HAP-1 (cell line): ENCODE measurements around the gene INTU.
A peak's percentile ranks its signal among the peaks of the same experiment; 100 is the strongest.
"Not testable (repeated sequence)": the region's sequence is repeated elsewhere in the genome, so short reads cannot be mapped to it uniquely, and the experiment has no call there.

Experiments
- DNase-seq, 2 experiments: peaks; one replicate each; pipeline ENCODE4 v3.0.0-alpha.2; 2016 to 2020; ENCODE audit warnings: low spot score in 2 of 2
- H3K27me3 ChIP-seq: fragments of 250-450 bp; sonication (Bioruptor Pico); 2 replicates; pipeline ENCODE4 v1.5.1; 2020; ENCODE audit warnings: low read depth, mild to moderate bottlenecking, moderate library complexity
- H3K36me3 ChIP-seq: fragments of 250-450 bp; sonication (Bioruptor Pico); replicated peaks from 2 replicates; pipeline ENCODE4 v1.5.1; 2020; ENCODE audit warnings: mild to moderate bottlenecking
- H3K4me1 ChIP-seq: fragments of 250-450 bp; sonication (Bioruptor Pico); 2 replicates; pipeline ENCODE4 v1.5.1; 2020; ENCODE audit warnings: mild to moderate bottlenecking
- H3K4me3 ChIP-seq: fragments of 250-450 bp; sonication (Bioruptor Pico); 2 replicates; pipeline ENCODE4 v1.5.1; 2020; ENCODE audit warnings: mild to moderate bottlenecking, moderate library complexity
- H3K9me3 ChIP-seq: fragments of 250-450 bp; sonication (Bioruptor Pico); 2 replicates; pipeline ENCODE4 v1.5.1; 2020; ENCODE audit warnings: mild to moderate bottlenecking, moderate library complexity
- in situ Hi-C: fragments of 300-500 bp; cut with MboI; formaldehyde crosslinking; loops from 3 replicates; pipeline ENCODE4 v1.14.3; 2020; ENCODE audit warnings: low sequenced_read_pairs, inconsistent platforms, mixed read lengths

The INTU gene

DNA sequence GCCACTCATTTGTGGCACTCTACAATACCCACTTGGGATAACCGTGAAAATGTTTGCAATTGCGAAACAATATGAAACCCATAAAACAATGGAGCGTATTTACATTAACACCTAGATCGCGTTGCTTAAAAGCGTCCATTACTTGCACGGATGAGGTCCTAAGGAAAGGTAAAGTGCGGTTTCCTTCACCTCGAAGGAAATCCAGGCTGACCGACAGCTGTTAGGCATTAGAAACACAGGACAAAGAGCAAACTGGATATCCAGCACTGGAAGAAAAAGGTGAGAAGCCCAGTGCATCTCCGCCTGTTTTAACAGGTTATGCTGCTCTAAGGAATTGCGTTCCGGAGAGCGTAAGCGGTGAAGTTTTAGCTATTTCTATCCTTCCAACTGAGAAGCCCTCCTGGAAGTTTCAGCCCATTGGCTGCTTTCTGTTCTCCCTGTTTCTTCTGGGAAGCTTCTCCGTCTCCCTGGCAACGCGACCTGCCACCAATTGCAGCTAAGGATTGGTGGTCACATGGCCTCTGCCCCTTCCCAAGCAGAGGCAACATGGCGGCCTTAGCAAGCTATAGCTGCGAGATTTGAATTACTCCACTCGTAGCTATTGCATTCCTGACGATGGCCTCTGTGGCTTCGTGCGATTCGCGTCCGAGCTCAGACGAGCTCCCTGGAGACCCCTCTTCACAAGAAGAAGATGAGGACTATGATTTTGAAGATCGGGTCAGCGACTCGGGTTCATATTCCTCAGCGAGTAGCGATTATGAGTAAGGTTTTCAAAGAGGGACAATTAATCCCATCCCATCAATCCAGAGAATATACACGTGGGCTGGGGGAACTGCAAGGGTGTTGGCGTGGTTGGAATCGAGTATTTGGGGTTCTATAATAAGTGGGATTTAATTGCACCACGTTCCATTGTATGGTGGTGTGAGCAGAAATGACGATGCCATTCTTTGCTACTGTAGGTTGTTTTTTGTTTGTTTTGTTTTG lies at the start of gene INTU:
TSS of gene INTU (plus strand) at position 538 of the 984 bp plus-strand sequence. CDS start at position 616, 78 bp downstream.
- Histone ChIP-seq H3K36me3 (no peaks in the 10 kb centered on the region), H3K9me3 (no peaks in the 10 kb centered on the region), H3K4me3 (peak within 1 kb of the TSS; percentile 47), H3K4me1 (peaks cover 16% of the 10 kb centered on the region), H3K27me3 (no peaks in the 10 kb centered on the region)
- in situ Hi-C loops, result no loop called here
- peak; percentile 97 to 99 for DNase-seq

DNA sequence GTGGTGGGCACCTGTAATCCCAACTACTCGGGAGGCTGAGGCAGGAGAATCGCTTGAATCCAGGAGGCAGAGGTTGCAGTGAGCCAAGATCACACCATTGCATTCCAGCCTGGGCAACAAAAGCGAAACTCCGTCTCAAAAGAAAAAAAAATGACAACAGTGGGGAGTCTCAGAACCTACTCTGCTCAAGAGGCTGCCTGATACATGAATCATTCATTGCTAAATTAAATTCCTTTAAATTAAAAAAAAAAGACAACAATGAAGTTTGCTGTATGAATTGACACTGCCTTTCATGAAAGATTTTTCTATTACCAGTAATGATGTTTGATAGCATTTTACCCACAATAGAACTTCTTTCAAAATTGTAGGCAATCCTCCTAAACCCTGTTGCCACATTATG lies 46.3 kb upstream of the INTU start:
- DNase-seq, H3K4me1 ChIP-seq, H3K4me3 ChIP-seq, H3K27me3 ChIP-seq, H3K9me3 ChIP-seq, H3K36me3 ChIP-seq, in situ Hi-C loops: not testable (repeated sequence)

DNA sequence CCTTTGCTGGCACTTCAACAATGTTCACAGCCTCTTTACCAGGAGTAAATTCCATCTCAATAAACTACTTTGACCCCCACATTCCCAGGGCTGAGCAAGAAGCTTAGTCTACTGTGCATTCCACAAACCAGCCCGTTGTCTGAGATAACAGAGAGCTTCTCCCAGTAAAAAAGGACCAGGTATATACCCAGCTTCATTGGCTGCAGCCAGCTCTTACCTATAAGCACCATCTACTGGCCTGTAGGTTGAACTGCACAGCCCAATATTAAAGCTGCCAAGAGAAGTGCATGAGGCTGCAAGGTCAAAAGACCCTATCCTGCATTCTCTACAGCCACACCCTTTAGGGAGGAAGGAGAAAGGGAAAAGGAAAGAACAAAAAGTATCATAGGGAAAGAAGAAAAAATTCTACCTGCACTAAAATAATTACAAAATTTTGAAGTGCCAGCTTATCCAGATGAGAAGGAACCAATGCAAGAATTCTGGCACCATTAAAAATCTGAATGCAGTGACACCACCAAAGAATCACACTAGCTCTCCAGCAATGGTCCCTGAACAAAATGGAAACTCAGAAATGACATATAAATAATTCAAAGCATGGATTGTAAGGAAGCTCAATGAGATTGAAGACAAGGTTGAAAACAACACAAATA lies 45.7 kb upstream of the INTU start:
- H3K27me3 ChIP-seq, result no peaks in the 10 kb centered on the region
- in situ Hi-C loops, result no loop called here
- no peak overlapping the region for H3K4me3 ChIP-seq
- H3K36me3 ChIP-seq, result no peaks in the 10 kb centered on the region
- no peaks in the 10 kb centered on the region for H3K9me3 ChIP-seq
- H3K4me1 ChIP-seq, result peaks cover 3% of the 10 kb centered on the region
- DNase-seq, result peak; percentile 65 to 73

DNA sequence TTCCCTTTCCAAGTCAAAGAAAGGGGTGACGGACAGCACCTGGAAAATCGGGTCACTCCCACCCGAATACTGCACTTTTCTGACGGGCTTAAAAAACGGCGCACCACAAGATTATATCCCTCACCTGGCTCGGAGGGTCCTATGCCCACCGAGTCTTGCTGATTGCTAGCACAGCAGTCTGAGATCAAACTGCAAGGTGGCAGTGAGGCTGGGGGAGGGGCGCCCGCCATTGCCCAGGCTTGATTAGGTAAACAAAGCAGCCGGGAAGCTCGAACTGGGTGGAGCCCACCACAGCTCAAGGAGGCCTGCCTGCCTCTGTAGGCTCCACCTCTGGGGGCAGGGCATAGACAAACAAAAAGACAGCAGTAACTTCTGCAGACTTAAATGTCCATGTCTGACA lies 43.6 kb upstream of the INTU start:
- H3K27me3 ChIP-seq, H3K4me3 ChIP-seq, H3K36me3 ChIP-seq, H3K9me3 ChIP-seq, H3K4me1 ChIP-seq, in situ Hi-C loops, DNase-seq: not testable (repeated sequence)

DNA sequence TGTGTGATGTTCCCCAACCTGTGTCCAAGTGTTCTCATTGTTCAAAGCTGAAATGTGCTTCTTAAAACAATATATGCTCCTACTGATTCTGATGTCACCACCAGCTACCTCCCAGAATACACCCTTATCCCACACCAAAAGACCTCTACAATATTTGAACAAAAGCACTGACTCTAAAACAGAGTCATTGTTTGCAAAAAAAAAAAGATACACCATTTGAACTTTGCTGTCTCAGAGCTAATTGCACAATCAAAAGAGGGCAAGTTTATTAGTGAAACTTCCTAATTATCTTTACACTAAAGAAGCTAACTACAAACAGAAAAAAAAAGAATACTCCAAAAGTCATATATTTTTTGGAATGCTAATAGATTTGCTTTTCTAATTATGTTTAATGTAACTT lies 34.1 kb upstream of the INTU start:
- H3K27me3 ChIP-seq, result no peaks in the 10 kb centered on the region
- H3K9me3 ChIP-seq, result no peaks in the 10 kb centered on the region
- H3K4me1 ChIP-seq, result no peaks in the 10 kb centered on the region
- in situ Hi-C loops, result no loop called here
- no peaks in the 10 kb centered on the region for H3K36me3 ChIP-seq
- no peak overlapping the region for H3K4me3 ChIP-seq
- no peak for DNase-seq

DNA sequence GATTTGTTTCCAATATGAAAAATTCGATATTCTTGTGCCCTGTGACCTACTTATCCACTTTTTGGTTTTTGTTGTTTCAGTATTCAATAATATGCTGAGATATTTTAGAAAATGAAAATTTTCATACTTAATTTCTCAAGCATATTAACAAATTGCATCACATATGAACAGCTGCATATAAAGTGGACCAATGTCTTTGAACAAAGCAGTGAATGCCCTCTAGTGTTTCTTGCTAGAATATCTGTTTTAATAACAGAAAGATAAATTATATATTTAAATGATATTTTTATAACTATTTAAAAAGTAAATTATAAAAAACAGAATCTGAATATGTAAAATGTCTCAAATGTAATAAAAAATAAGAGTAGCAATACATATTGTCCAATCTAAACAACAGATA lies 31.7 kb upstream of the INTU start:
- Histone ChIP-seq H3K36me3 (no peaks in the 10 kb centered on the region), H3K4me3 (no peak overlapping the region), H3K27me3 (no peaks in the 10 kb centered on the region), H3K4me1 (no peaks in the 10 kb centered on the region), H3K9me3 (no peaks in the 10 kb centered on the region)
- in situ Hi-C loops, result no loop called here
- peak in 1 of 2 experiments; percentile 45 for DNase-seq

DNA sequence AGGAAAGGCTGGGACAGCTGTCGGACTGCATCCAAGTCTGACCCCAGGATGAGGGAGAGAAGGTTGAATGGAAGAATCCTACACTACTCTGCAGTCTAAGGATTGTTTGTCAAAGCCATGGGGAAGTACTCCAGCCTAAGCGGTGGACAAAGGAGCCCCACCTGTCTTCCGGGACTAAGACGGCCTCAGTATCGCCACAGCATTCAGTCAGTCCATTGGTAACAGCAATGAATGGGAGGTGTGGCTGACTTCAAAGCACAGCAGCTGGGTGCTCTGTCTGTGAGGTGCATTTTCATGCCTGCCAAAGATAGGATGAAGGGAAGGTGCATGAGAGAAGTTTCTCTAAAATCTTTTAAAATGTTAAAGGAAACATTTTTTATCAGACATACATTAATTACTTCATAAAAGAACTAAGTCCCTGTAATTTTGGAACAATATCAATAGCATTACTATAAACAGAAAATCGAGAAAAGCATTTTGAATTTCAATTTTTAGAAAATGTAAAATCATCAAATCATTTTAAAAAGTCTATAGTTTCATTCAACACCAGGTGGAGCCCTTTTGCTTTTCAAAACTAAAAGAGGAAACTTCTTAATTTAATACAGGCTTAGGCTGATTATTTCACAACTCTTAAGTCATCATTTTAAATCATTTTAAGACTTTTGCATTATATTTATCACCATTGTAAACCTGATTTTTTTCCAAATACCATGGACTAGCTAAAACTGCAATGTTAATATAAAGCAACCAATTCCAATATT lies 27.6 kb upstream of the INTU start:
- no peaks in the 10 kb centered on the region for H3K36me3 ChIP-seq
- H3K9me3 ChIP-seq, result no peaks in the 10 kb centered on the region
- DNase-seq, result peak; percentile 52 to 64
- H3K4me3 ChIP-seq, result no peak overlapping the region
- H3K27me3 ChIP-seq, result no peaks in the 10 kb centered on the region
- H3K4me1 ChIP-seq, result peaks cover 23% of the 10 kb centered on the region
- in situ Hi-C loops, result no loop called here

DNA sequence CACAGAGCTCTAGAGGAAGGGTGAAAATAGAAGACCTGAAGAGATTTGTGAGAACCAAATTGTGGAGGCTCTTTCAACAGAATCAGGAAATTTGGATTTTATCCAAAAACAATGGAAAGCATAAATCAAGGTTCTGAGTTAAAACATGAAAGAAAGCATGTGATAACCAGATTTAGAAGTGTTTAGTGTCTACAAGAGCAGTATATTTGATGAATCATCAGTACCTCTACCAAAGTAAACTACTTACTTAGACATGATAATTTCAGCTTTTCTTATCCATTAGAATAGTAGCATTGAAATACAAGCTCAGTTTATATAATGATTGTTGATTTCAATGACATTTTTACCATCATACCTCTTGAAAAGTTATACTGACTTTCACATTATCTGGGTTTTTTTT lies 25.9 kb upstream of the INTU start:
- Histone ChIP-seq H3K4me3 (no peak overlapping the region), H3K27me3 (no peaks in the 10 kb centered on the region), H3K36me3 (no peaks in the 10 kb centered on the region), H3K9me3 (no peaks in the 10 kb centered on the region), H3K4me1 (peaks cover 23% of the 10 kb centered on the region)
- DNase-seq, result no peak
- in situ Hi-C loops, result no loop called here

DNA sequence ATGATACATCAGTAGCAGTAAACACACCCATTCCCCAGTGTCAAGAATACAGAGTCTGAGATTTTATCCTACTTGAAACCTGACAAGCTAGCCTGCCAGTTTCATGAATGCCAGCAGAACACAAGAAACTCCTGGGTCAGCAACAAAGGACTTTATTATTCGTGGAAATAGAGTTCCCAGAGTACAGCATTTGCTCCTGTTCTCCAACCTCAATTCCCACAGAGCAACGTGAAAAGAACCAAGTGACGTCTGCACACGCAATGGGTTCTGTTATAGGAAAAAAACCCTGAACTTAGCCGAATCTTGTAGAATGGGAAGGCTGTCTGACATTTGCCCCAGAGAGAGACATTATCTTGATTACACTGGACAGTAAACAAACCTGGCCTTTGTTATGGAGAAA lies 23.3 kb upstream of the INTU start:
- DNase-seq, result no peak
- no peaks in the 10 kb centered on the region for H3K9me3 ChIP-seq
- peaks cover 23% of the 10 kb centered on the region for H3K4me1 ChIP-seq
- H3K4me3 ChIP-seq, result no peak overlapping the region
- no peaks in the 10 kb centered on the region for H3K36me3 ChIP-seq
- no peaks in the 10 kb centered on the region for H3K27me3 ChIP-seq
- in situ Hi-C loops, result no loop called here

DNA sequence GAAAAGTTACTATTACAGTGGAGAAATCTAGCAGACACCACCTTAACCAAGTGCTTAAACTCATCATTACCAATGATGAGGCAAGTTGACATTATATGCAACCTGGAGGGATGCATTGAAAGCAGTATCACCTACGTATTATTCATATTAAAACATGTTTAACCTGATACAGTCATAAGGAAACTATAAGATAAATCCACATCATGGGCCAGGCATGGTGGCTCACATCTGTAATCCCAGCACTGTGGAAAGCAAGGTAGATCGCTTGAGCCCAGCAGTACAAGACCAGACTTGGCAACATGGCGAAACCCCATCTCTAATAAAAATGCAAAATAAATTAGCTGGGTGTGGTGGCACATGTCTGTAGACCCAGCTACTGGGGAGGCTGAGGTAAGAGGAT lies 22.3 kb upstream of the INTU start:
- Histone ChIP-seq H3K4me1 (peaks cover 23% of the 10 kb centered on the region), H3K9me3 (no peaks in the 10 kb centered on the region), H3K36me3 (no peaks in the 10 kb centered on the region), H3K27me3 (no peaks in the 10 kb centered on the region), H3K4me3 (no peak overlapping the region)
- no peak for DNase-seq
- in situ Hi-C loops, result loop anchor here (10.0 kb wide), 1 partner anchor 114 kb away; no protein-coding TSS in a partner anchor

DNA sequence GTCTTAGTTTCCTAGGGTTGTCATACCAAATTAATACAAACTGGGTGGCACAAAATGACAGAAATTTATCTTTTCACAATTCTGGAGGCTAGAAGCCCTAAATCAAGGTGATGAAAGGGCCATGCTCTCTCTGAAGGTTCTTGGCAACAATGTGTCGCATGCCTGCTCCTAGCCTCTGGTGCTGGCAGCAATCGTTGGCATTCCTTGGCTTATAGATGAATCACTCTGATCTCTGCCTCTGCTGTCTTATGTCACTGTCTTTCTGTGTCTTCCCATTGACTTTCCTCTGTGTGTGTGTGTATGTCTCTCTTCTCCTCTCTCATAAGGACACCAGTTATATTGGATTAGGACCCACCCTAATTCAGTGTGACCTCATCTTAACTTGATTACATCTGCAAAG lies 15.9 kb upstream of the INTU start:
- Histone ChIP-seq H3K4me1 (peaks cover under 1% of the 10 kb centered on the region; the same call in 1 of the 2 replicates), H3K9me3 (no peaks in the 10 kb centered on the region), H3K36me3 (no peaks in the 10 kb centered on the region), H3K27me3 (no peaks in the 10 kb centered on the region), H3K4me3 (no peak overlapping the region)
- DNase-seq, result no peak
- in situ Hi-C loops, result loop anchor here (10.0 kb wide), 1 partner anchor 108 kb away; no protein-coding TSS in a partner anchor

DNA sequence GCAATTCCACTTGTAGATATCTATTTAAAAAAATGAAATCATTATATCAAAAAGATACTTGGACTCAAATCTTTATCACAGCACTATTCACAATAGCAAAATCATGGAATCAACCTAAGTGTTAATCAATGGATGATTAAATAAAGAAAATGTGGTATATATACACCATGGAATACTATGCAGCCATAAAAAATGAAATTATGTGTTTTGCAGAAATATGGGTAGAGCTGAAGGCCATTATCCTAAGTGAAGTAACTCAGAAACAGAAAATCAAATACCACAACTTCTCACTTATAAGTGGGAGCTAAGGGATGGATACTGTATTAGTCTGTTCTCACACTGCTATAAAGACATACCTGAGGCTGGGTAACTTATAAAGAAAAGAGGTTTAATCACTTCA lies 14.3 kb upstream of the INTU start:
- DNase-seq, result no peak
- no peak overlapping the region for H3K4me3 ChIP-seq
- in situ Hi-C loops, result loop anchor here (10.0 kb wide), 1 partner anchor 106 kb away; no protein-coding TSS in a partner anchor
- no peaks in the 10 kb centered on the region for H3K9me3 ChIP-seq
- H3K4me1 ChIP-seq, result peaks cover 7% of the 10 kb centered on the region; the same call in 1 of the 2 replicates
- no peaks in the 10 kb centered on the region for H3K27me3 ChIP-seq
- no peaks in the 10 kb centered on the region for H3K36me3 ChIP-seq

DNA sequence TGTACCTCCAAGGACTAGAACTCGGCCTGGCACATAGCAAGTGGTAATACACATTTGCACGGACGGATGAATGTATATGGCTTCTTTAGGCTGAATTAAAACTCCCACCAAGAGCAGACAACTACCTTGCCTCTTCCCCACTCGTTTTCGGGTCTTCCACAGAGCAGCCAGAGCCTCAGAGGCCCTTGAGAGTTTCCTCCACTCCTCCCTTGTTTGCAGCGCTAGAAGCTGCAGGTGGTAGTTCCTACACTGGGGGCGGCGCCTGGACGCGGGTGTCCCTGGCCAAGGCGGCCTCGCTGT lies 10.2 kb upstream of the INTU start:
- DNase-seq, result peak in 1 of 2 experiments; percentile 92
- Histone ChIP-seq H3K4me1 (peaks cover 13% of the 10 kb centered on the region), H3K27me3 (no peaks in the 10 kb centered on the region), H3K36me3 (no peaks in the 10 kb centered on the region; the same call in 1 of the 2 replicates), H3K4me3 (peak overlapping the region; percentile 67), H3K9me3 (no peaks in the 10 kb centered on the region)
- in situ Hi-C loops, result no loop called here
